HUES64 (cell line): ENCODE results near the gene NLRP4.
"Not testable (repeated sequence)": the region's sequence is repeated elsewhere in the genome, so short reads cannot be mapped to it uniquely, and the experiment has no call there.

Experiments used
- H3K27ac ChIP-seq: 2 replicates; pipeline ENCODE4 v1.7.0; 2013; ENCODE audit warnings: low read depth, low read length, inconsistent platforms
- H3K27me3 ChIP-seq: 2 replicates; pipeline ENCODE4 v1.6.1; 2013; ENCODE audit warnings: mild to moderate bottlenecking, low read length; ENCODE audit not compliant: insufficient read depth
- H3K36me3 ChIP-seq: 2 replicates; pipeline ENCODE4 v1.6.1; 2013; ENCODE audit warnings: mild to moderate bottlenecking, low read length; ENCODE audit not compliant: insufficient read depth
- H3K4me1 ChIP-seq: 2 replicates; pipeline ENCODE4 v1.6.1; 2013; ENCODE audit warnings: mild to moderate bottlenecking, low read length, moderate library complexity; ENCODE audit not compliant: insufficient read depth
- H3K4me3 ChIP-seq: 2 replicates; pipeline ENCODE4 v1.5.1; 2013; ENCODE audit warnings: mild to moderate bottlenecking, low read length, moderate library complexity
- H3K9ac ChIP-seq: 2 replicates; pipeline ENCODE4 v1.6.1; 2013; ENCODE audit warnings: mild to moderate bottlenecking, low read depth, low read length
- H3K9me3 ChIP-seq: 2 replicates; pipeline ENCODE4 v1.6.1; 2013; ENCODE audit warnings: low read depth, low read length; ENCODE audit not compliant: insufficient read depth
- WGBS: fragments of 150-250, 120-280 bp; methylation state at CpG from one replicate; pipeline ENCODE4 v1.1.7; 2013; ENCODE audit warnings: missing lambda C conversion rate; 5-methylcytosine and 5-hydroxymethylcytosine counted together

The NLRP4 gene

GRCh38 chr19:55898911-55899310 is 62.6 kb downstream of the NLRP4 start:
- H3K36me3 ChIP-seq, result no peaks in the 10 kb centered on the region
- no peak overlapping the region for H3K4me3 ChIP-seq
- no peaks in the 10 kb centered on the region for H3K4me1 ChIP-seq
- H3K9me3 ChIP-seq, result peaks cover 84% of the 10 kb centered on the region
- no peaks in the 10 kb centered on the region for H3K27me3 ChIP-seq
- no peak overlapping the region for H3K27ac ChIP-seq
- no peak overlapping the region for H3K9ac ChIP-seq
- 75% methylated on average over 12 of the region's 12 CpGs for WGBS

GRCh38 chr19:55901369-55902079 is 65.2 kb downstream of the NLRP4 start:
- H3K9ac ChIP-seq, result no peak overlapping the region
- WGBS, result 68% methylated on average over 13 of the region's 13 CpGs
- no peak overlapping the region for H3K27ac ChIP-seq
- H3K36me3 ChIP-seq, result no peaks in the 10 kb centered on the region
- H3K4me1 ChIP-seq, result no peaks in the 10 kb centered on the region
- H3K27me3 ChIP-seq, result no peaks in the 10 kb centered on the region
- H3K9me3 ChIP-seq, result peaks cover 84% of the 10 kb centered on the region
- no peak overlapping the region for H3K4me3 ChIP-seq

- H3K9ac ChIP-seq, result no peak overlapping the region
- H3K36me3 ChIP-seq, result no peaks in the 10 kb centered on the region
- peaks cover 81% of the 10 kb centered on the region for H3K9me3 ChIP-seq
- H3K27me3 ChIP-seq, result no peaks in the 10 kb centered on the region
- WGBS, result 70% methylated on average over 9 of the region's 9 CpGs
- H3K27ac ChIP-seq, result no peak overlapping the region
- no peaks in the 10 kb centered on the region for H3K4me1 ChIP-seq
- H3K4me3 ChIP-seq, result no peak overlapping the region
Observed at GRCh38 chr19:55902080-55902751, 65.9 kb downstream of the NLRP4 start.

- H3K9ac ChIP-seq, result no peak overlapping the region
- H3K4me3 ChIP-seq, result no peak overlapping the region
- H3K4me1 ChIP-seq, result no peaks in the 10 kb centered on the region
- no peaks in the 10 kb centered on the region for H3K27me3 ChIP-seq
- no peaks in the 10 kb centered on the region for H3K36me3 ChIP-seq
- WGBS, result 78% methylated on average over 7 of the region's 7 CpGs
- peaks cover 88% of the 10 kb centered on the region for H3K9me3 ChIP-seq
- H3K27ac ChIP-seq, result no peak overlapping the region
Observed at GRCh38 chr19:55907286-55907685, 70.9 kb downstream of the NLRP4 start.

- Histone ChIP-seq H3K9me3 (peaks cover 89% of the 10 kb centered on the region), H3K4me3 (no peak overlapping the region), H3K36me3 (no peaks in the 10 kb centered on the region), H3K27ac (no peak overlapping the region), H3K27me3 (no peaks in the 10 kb centered on the region), H3K4me1 (no peaks in the 10 kb centered on the region), H3K9ac (no peak overlapping the region)
- 70% methylated on average over 3 of the region's 3 CpGs for WGBS
Observed at GRCh38 chr19:55907746-55908145, 71.4 kb downstream of the NLRP4 start.

GRCh38 chr19:55909801-55910200 is 73.5 kb downstream of the NLRP4 start:
- H3K9ac ChIP-seq, result no peak overlapping the region
- no peaks in the 10 kb centered on the region for H3K27me3 ChIP-seq
- 43% methylated on average over 2 of the region's 2 CpGs for WGBS
- no peaks in the 10 kb centered on the region for H3K4me1 ChIP-seq
- peaks cover 92% of the 10 kb centered on the region for H3K9me3 ChIP-seq
- H3K36me3 ChIP-seq, result no peaks in the 10 kb centered on the region
- H3K4me3 ChIP-seq, result no peak overlapping the region
- no peak overlapping the region for H3K27ac ChIP-seq

GRCh38 chr19:55912916-55913315 is 76.6 kb downstream of the NLRP4 start:
- H3K9me3 ChIP-seq, result peaks cover 98% of the 10 kb centered on the region
- 77% methylated on average over 7 of the region's 7 CpGs for WGBS

GRCh38 chr19:55913643-55914268 is 77.4 kb downstream of the NLRP4 start:
- Histone ChIP-seq H3K4me3 (no peak overlapping the region), H3K4me1 (no peaks in the 10 kb centered on the region), H3K36me3 (no peaks in the 10 kb centered on the region), H3K27me3 (no peaks in the 10 kb centered on the region), H3K9me3 (peaks cover 97% of the 10 kb centered on the region), H3K9ac (no peak overlapping the region), H3K27ac (no peak overlapping the region)
- 65% methylated on average over 9 of the region's 9 CpGs for WGBS

More at GRCh38 chr19:55912916-55913315, 76.6 kb downstream of the NLRP4 start:
- Histone ChIP-seq H3K27me3 (no peaks in the 10 kb centered on the region), H3K4me3 (no peak overlapping the region), H3K4me1 (no peaks in the 10 kb centered on the region), H3K27ac (no peak overlapping the region), H3K36me3 (no peaks in the 10 kb centered on the region), H3K9ac (no peak overlapping the region)

GRCh38 chr19:55923556-55923955 is 87.2 kb downstream of the NLRP4 start:
- H3K9ac ChIP-seq, result no peak overlapping the region
- peaks cover 95% of the 10 kb centered on the region for H3K9me3 ChIP-seq
- no peaks in the 10 kb centered on the region for H3K4me1 ChIP-seq
- no peaks in the 10 kb centered on the region for H3K36me3 ChIP-seq
- no peaks in the 10 kb centered on the region for H3K27me3 ChIP-seq
- H3K27ac ChIP-seq, result no peak overlapping the region
- no peak overlapping the region for H3K4me3 ChIP-seq
- WGBS, result 75% methylated on average over 5 of the region's 5 CpGs

GRCh38 chr19:55927991-55928390 is 91.7 kb downstream of the NLRP4 start:
- Histone ChIP-seq H3K4me3 (no peak overlapping the region), H3K9ac (no peak overlapping the region), H3K36me3 (no peaks in the 10 kb centered on the region), H3K9me3 (peaks cover 82% of the 10 kb centered on the region), H3K27me3 (no peaks in the 10 kb centered on the region), H3K4me1 (no peaks in the 10 kb centered on the region), H3K27ac (no peak overlapping the region)
- 76% methylated on average over 8 of the region's 8 CpGs for WGBS

- not testable (repeated sequence) for H3K4me3 ChIP-seq, H3K27ac ChIP-seq, H3K4me1 ChIP-seq, H3K27me3 ChIP-seq, H3K9ac ChIP-seq, H3K36me3 ChIP-seq
- 96% methylated on average over 5 of the region's 5 CpGs for WGBS
- H3K9me3 ChIP-seq, result peaks cover 81% of the 10 kb centered on the region
Observed at GRCh38 chr19:55929258-55929657, 92.9 kb downstream of the NLRP4 start.
